ENCODE measurements around the gene ANKH. TPM values are rescaled to one million over a fixed set of nuclear protein-coding genes. Genes with fewer than 3 reads are reported as not detected.
A peak's percentile ranks its signal among the peaks of the same experiment; 100 is the strongest.

Gene ANKH
- total and polyA plus RNA-seq, 4 donors = 10.8 to 46.7 (median 17.2) TPM

DNA sequence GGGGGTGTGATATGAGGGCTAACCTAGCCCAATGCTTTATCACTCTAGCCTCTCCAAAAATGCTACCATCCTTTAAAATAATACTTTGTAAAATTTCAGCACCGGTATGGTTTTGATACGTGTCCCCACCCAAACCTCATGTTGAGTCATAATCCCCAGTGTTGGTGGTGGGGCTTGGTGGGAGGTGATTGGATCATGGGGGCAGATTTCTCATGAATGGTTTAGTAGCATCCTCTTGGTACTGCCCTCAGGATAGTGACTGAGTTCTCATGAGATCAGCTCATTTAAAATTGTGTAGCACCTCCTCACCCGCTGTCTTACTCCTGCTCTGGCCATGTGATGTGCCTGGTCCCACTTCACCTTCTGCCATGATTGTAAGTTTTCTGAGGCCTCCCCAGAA, 35.0 kb upstream of the ANKH start:
- TF ChIP-seq, protein P1, sequence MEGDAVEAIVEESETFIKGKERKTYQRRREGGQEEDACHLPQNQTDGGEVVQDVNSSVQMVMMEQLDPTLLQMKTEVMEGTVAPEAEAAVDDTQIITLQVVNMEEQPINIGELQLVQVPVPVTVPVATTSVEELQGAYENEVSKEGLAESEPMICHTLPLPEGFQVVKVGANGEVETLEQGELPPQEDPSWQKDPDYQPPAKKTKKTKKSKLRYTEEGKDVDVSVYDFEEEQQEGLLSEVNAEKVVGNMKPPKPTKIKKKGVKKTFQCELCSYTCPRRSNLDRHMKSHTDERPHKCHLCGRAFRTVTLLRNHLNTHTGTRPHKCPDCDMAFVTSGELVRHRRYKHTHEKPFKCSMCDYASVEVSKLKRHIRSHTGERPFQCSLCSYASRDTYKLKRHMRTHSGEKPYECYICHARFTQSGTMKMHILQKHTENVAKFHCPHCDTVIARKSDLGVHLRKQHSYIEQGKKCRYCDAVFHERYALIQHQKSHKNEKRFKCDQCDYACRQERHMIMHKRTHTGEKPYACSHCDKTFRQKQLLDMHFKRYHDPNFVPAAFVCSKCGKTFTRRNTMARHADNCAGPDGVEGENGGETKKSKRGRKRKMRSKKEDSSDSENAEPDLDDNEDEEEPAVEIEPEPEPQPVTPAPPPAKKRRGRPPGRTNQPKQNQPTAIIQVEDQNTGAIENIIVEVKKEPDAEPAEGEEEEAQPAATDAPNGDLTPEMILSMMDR (IDR thresholded peaks at IDR 0.05; ENCODE audit: control extremely low read depth, extremely low read depth) = no peak
- Histone ChIP-seq H3K27me3 (ENCODE audit: control insufficient read depth in 3 of 3, insufficient read depth in 3 of 3, low read length in 2 of 3) (peaks cover 0 to 4% (median 0%) of the 10 kb centered on the region in 3 donors), H3K4me1 (ENCODE audit: control insufficient read depth in 5 of 5, insufficient read depth in 5 of 5, low read length in 5 of 5) (peaks cover 0 to under 1% (median 0%) of the 10 kb centered on the region in 5 donors), H3K27ac (ENCODE audit: low read depth in 1 of 2, low read length in 1 of 2) (no peak overlapping the region), H3K36me3 (ENCODE audit: control insufficient read depth in 4 of 4, insufficient read depth in 4 of 4, low read length in 4 of 4) (no peaks in the 10 kb centered on the region), H3K9me3 (ENCODE audit: control insufficient read depth in 4 of 4, insufficient read depth in 3 of 4, low read length in 3 of 4) (peaks cover 0 to 2% (median 0%) of the 10 kb centered on the region in 4 donors), H3K4me3 (no peak overlapping the region), H3K9ac (ENCODE audit: insufficient read depth in 1 of 2, low read length in 2 of 2) (no peak overlapping the region)
- ATAC-seq (ENCODE audit: insufficient read depth, low FRiP score) = no peak
- WGBS, 2 donors = 89 to 95% methylated on average over 3 of the region's 3 CpGs
- DNase-seq = no peak

DNA sequence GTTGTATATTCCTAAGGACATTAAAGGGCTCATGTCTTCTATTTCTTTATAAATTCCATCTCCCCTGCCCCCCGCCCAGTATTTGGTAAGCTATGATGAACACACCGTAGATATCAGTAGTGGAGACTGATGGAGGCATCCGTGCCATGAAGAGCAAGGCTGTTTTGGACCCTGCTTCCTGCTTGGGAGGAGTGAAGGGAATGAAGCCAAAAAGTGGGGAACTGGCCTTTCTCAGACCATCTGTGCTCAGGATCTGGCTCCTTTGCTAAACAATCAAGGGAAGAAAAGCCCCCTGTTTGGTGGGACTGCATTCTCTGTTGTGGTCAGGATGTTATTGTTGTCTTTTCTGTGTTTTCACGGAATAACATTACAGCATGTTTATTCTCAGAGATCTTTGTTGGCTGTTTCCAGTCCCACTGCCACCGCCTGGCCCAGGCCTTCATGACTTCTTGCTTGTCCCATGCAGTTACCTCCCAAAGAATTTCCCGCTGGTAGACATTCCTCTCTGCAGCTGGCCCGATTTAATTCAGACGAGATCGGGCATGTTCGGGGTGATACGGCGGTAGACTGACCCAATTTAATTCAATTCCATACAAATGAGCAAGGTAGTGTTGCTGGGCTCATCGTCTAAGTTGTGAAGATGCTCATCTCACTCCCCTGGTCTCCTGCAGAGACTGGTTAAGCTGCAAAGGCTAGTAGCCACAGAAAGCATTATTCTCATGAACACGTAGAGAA, 31.4 kb upstream of the ANKH start:
- no peak overlapping the region for H3K4me3 ChIP-seq
- no peak overlapping the region for H3K9ac ChIP-seq (ENCODE audit: insufficient read depth in 1 of 2, low read length in 2 of 2)
- DNase-seq (peak in 1 of 3 donors; percentile 9), ATAC-seq (ENCODE audit: insufficient read depth, low FRiP score) (no peak)
- no peaks in the 10 kb centered on the region for H3K27me3 ChIP-seq (ENCODE audit: control insufficient read depth in 3 of 3, insufficient read depth in 3 of 3, low read length in 2 of 3)
- WGBS, 2 donors = 82 to 83% methylated on average over 14 of the region's 14 CpGs
- TF ChIP-seq, protein P1 (IDR thresholded peaks at IDR 0.05; ENCODE audit: control extremely low read depth, extremely low read depth) = no peak
- no peak overlapping the region for H3K27ac ChIP-seq (ENCODE audit: low read depth in 1 of 2, low read length in 1 of 2)
- H3K36me3 ChIP-seq (ENCODE audit: control insufficient read depth in 4 of 4, insufficient read depth in 4 of 4, low read length in 4 of 4) = no peaks in the 10 kb centered on the region
- peaks cover 0 to 8% (median 0%) of the 10 kb centered on the region in 5 donors for H3K4me1 ChIP-seq (ENCODE audit: control insufficient read depth in 5 of 5, insufficient read depth in 5 of 5, low read length in 5 of 5)
- peaks cover 0 to 2% (median 0%) of the 10 kb centered on the region in 4 donors for H3K9me3 ChIP-seq (ENCODE audit: control insufficient read depth in 4 of 4, insufficient read depth in 3 of 4, low read length in 3 of 4)

DNA sequence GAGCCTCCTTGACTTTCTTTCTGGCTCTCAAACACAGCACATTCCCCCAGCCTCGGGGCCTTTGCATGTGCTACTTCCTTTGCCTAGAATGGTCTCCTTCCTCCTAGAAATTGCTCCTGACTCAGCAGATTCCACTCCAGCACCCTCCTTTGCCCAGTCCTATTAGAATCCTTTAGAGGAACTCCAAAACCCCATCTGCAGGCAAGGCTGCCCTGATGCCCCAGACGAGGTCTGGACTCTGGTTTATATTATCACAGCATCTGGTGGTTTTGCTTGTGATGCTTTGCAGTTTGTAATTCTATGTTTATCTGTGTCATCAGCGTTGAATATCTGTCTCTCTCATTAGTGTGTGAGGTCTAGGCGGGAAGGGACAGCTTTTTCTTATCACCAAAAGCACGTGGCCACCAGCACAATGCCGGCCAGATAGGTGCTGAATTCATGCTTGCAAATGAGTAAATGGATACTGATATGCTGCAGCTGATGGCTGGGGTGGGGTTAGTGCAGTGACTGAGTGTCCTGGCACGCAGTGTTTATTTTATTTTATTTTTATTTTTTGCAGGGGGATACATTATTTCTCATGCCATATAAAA, 30.0 kb upstream of the ANKH start:
- H3K9ac ChIP-seq (ENCODE audit: insufficient read depth in 1 of 2, low read length in 2 of 2) = no peak overlapping the region
- H3K4me3 ChIP-seq = no peak overlapping the region
- 42 to 55% methylated on average over 7 of the region's 7 CpGs for WGBS, 2 donors
- DNase-seq (peak in 1 of 3 donors; percentile 13), ATAC-seq (ENCODE audit: insufficient read depth, low FRiP score) (peak; percentile 45)
- TF ChIP-seq, protein P1 (IDR thresholded peaks at IDR 0.05; ENCODE audit: control extremely low read depth, extremely low read depth) = no peak
- H3K27me3 ChIP-seq (ENCODE audit: control insufficient read depth in 3 of 3, insufficient read depth in 3 of 3, low read length in 2 of 3) = no peaks in the 10 kb centered on the region
- peaks cover 0 to 8% (median 0%) of the 10 kb centered on the region in 5 donors for H3K4me1 ChIP-seq (ENCODE audit: control insufficient read depth in 5 of 5, insufficient read depth in 5 of 5, low read length in 5 of 5)
- H3K27ac ChIP-seq (ENCODE audit: low read depth in 1 of 2, low read length in 1 of 2) = peak overlapping the region in 1 of 2 donors; percentile 8
- no peaks in the 10 kb centered on the region for H3K36me3 ChIP-seq (ENCODE audit: control insufficient read depth in 4 of 4, insufficient read depth in 4 of 4, low read length in 4 of 4)
- peaks cover 0 to 2% (median 0%) of the 10 kb centered on the region in 4 donors for H3K9me3 ChIP-seq (ENCODE audit: control insufficient read depth in 4 of 4, insufficient read depth in 3 of 4, low read length in 3 of 4)
